HCT116 (cell line): ENCODE data around the gene TLR3.

Experiments
- EZH2phosphoT487 ChIP-seq: fragments of 200-600 bp; IDR thresholded peaks from 2 replicates; pipeline ENCODE4 v1.6.1; 2018; ENCODE audit warnings: antibody characterized with exemption, borderline replicate concordance
- POLR2A ChIP-seq: IDR thresholded peaks from 2 replicates; pipeline ENCODE4 v1.7.0; 2011; ENCODE audit warnings: borderline replicate concordance; ENCODE audit not compliant: insufficient read depth, insufficient read length; ENCODE audit errors: extremely low read depth
- RAD21 ChIP-seq: IDR thresholded peaks from 2 replicates; pipeline ENCODE4 v1.6.1; 2012; ENCODE audit warnings: low read depth, mild to moderate bottlenecking
- SP1 ChIP-seq: IDR thresholded peaks from 2 replicates; pipeline ENCODE4 v1.6.1; 2012; ENCODE audit warnings: low read depth
- TF ChIP-seq, protein P1 (sequence below), 3 experiments: fragments of 200-600 bp in 1 of 3; sonication (generic) in 1 of 3; IDR thresholded peaks in 2 of 3; conservative IDR thresholded peaks in 1 of 3; 2 replicates each; pipeline ENCODE4 v1.5.1; 2012 to 2017; ENCODE audit warnings: low read depth in 2 of 3, low read length in 2 of 3, antibody characterized with exemption in 1 of 3, borderline replicate concordance in 1 of 3, control low read depth in 1 of 3, mild to moderate bottlenecking in 1 of 3, mixed read lengths in 1 of 3, mixed run types in 1 of 3, moderate library complexity in 1 of 3; ENCODE audit not compliant: insufficient read depth in 1 of 3

DNA sequence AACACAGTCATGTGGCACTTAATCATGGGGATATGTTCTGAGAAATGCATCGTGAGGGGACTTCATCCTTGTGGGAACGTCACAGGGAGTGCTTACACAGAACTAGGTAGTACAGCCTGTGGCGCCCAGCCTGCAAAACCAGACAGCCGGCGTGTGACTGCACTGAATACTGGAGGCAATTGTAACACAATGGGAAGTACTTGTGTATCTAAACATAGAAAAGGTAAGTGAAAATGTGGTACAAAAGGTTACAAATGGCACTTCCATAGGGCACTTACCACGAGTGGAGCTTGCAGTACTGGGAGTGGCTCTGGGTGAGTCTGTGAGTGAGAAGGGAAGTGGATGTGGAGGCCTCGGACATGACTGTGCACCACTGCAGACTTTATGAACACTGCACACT is 5.2 kb downstream of the TLR3 start:
- no peak for TF ChIP-seq RAD21
- TF ChIP-seq POLR2A, result no peak
- no peak for TF ChIP-seq EZH2phosphoT487
- TF ChIP-seq, protein P1, sequence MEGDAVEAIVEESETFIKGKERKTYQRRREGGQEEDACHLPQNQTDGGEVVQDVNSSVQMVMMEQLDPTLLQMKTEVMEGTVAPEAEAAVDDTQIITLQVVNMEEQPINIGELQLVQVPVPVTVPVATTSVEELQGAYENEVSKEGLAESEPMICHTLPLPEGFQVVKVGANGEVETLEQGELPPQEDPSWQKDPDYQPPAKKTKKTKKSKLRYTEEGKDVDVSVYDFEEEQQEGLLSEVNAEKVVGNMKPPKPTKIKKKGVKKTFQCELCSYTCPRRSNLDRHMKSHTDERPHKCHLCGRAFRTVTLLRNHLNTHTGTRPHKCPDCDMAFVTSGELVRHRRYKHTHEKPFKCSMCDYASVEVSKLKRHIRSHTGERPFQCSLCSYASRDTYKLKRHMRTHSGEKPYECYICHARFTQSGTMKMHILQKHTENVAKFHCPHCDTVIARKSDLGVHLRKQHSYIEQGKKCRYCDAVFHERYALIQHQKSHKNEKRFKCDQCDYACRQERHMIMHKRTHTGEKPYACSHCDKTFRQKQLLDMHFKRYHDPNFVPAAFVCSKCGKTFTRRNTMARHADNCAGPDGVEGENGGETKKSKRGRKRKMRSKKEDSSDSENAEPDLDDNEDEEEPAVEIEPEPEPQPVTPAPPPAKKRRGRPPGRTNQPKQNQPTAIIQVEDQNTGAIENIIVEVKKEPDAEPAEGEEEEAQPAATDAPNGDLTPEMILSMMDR (IDR thresholded peaks at IDR 0.05 in 2 of 3, conservative IDR thresholded peaks at IDR 0.05 in 1 of 3; ENCODE audit: borderline replicate concordance in 1 of 3, insufficient read depth in 1 of 3, low read depth in 2 of 3, low read length in 2 of 3), result no peak
- TF ChIP-seq SP1, result no peak
